Measurements from ENCODE around the gene PSMD11.

PSMD11 gene

DNA sequence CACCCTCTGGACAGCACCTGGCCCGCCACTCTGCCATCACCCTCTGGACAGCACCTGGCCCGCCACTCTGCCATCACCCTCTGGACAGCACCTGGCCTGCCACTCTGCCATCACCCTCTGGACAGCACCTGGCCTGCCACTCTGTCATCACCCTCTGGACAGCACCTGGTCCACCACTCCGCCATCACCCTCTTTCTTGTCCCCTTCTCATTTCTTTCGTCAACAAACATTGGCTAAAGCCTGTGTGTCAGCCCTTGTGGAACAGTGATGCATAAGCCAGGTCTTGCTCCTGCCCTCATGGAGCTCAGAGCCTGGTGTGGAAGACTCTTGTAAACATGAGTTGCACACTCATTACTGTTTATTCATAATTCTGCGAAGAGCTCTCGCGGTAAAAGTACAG is 73.7 kb downstream of the PSMD11 start:
- TF ChIP-seq CTCF (IDR thresholded peaks at IDR 0.05; ENCODE audit: low read depth, low read length, missing control alignments): no peak
- H3K4me3 ChIP-seq (replicated peaks; ENCODE audit: low read depth, low read length): no peak overlapping the region
- DNase-seq (ENCODE audit: extremely low read depth, low read depth): no peak

DNA sequence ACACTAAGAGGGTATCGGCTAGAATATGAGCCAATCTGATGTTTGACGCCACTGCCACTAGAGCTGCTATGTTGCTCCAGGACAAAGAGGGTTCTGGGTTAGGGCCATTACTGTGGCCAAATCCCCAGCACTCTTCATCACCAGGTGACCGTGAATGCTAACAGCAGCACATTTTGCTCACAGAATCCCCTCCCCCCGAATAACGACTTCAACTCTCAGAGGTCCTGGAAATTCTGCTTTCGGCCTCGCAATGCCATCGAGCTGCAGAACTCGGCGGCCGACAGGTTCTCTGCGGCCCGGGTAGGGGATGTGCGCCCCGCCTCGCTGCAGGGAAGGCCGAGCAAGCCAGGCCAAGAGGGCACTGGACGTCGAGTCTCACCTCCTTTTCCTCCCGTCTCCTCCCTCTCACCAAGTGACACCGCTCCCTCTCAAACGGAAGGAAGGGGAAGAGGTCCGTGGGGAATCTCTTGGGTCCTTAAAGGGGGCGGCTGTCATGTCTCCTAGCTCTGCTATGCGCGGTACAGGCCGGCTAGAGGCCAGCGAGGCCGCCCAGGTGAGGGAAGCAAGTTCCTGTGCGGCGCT is 74.4 kb downstream of the PSMD11 start:
- no peak for DNase-seq (ENCODE audit: extremely low read depth, low read depth)
- no peak for TF ChIP-seq CTCF (IDR thresholded peaks at IDR 0.05; ENCODE audit: low read depth, low read length, missing control alignments)
- peak overlapping the region; percentile 29 for H3K4me3 ChIP-seq (replicated peaks; ENCODE audit: low read depth, low read length)

- peak overlapping the region; percentile 29 for H3K4me3 ChIP-seq (replicated peaks; ENCODE audit: low read depth, low read length)
- DNase-seq (ENCODE audit: extremely low read depth, low read depth): no peak
These were observed 75.2 kb downstream of the PSMD11 start for GRCh38 chr17:32519228-32520103.

GRCh38 chr17:32520104-32520701 is 75.9 kb downstream of the PSMD11 start:
- TF ChIP-seq CTCF (IDR thresholded peaks at IDR 0.05; ENCODE audit: low read depth, low read length, missing control alignments): no peak
- DNase-seq (ENCODE audit: extremely low read depth, low read depth): no peak
- H3K4me3 ChIP-seq (replicated peaks; ENCODE audit: low read depth, low read length): peak overlapping the region; percentile 29; the same call in 1 of the 2 replicates

More at GRCh38 chr17:32519228-32520103, 75.2 kb downstream of the PSMD11 start:
- no peak for TF ChIP-seq CTCF (IDR thresholded peaks at IDR 0.05; ENCODE audit: low read depth, low read length, missing control alignments)

DNA sequence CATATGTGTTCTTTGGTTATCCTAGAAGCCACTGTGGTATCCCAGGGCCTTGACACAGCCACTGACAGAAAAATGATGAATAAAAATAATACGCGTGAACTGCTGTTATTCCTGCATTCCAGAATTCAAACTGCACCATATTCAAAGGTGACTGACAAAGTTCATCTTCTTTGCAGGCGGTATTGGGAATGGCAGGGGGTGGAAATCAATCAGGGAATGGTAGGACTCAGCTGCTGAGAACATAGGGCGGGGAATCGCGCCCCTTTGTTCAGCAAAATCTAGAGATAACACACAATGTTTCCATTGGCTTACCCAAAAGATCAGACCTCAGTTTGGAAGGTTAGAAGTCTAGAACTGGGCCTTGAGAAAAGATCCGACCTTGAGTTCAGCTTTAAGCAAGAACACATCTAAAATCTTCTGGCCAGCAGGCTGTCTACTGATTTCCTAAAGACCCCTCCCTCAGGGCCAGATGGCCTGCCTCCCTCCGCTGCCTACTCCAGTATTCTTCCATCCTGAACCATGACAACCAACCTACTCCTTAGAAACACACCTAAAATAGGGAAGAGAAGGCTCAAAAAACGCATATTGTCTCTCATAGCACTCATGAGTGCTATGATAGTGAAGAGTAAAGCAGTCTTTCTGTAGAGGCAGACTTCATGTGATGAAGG is 76.6 kb downstream of the PSMD11 start:
- TF ChIP-seq CTCF (IDR thresholded peaks at IDR 0.05; ENCODE audit: low read depth, low read length, missing control alignments): no peak
- DNase-seq (ENCODE audit: extremely low read depth, low read depth): no peak
- no peak overlapping the region for H3K4me3 ChIP-seq (replicated peaks; ENCODE audit: low read depth, low read length)

DNA sequence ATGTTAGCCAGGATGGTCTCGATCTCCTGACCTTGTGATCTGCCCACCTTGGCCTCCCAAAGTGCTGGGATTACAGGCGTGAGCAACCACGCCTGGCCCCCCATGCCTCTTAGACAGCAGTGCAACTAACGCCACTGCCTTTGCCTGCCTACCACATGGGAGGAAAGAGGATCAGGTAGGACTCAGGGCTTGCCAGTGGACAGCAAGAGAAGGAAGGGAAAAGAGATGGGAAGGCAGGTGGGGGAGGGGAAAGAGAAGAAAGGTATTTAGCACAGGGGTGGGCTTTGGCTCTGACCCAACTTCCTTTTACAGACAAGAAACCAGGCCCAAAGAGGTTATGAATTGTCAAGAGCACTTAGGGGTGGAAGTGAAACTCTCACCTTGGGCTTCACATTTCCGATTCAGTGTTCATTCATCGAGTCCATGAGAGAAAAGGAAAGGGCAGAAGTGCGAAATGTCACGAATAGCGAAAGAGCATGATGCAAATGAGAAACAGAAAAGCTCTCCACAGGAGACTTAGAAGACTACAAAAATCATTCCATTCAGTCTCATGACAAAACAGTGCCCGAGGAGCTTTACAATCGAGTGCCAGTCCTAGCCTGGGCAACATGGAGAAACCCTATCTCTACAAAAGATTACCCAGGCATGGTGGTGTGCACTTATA is 78.8 kb downstream of the PSMD11 start:
- TF ChIP-seq CTCF (IDR thresholded peaks at IDR 0.05; ENCODE audit: low read depth, low read length, missing control alignments): no peak
- DNase-seq (ENCODE audit: extremely low read depth, low read depth): no peak
- no peak overlapping the region for H3K4me3 ChIP-seq (replicated peaks; ENCODE audit: low read depth, low read length)
